CD4-positive, alpha-beta T cell treated with Interleukin-21 for 1 hour (primary cell): ENCODE results near the gene ELOVL5.
"Not testable (repeated sequence)": the region's sequence is repeated elsewhere in the genome, so short reads cannot be mapped to it uniquely, and the experiment has no call there.

Source experiments
- DNase-seq: peaks from one replicate; pipeline ENCODE4 v3.0.0-alpha.2; 2020

Gene ELOVL5

GRCh38 chr6:53327017-53327395 lies 21.7 kb downstream of the ELOVL5 start:
- no peak for DNase-seq

GRCh38 chr6:53326372-53327016 lies 22.3 kb downstream of the ELOVL5 start:
- DNase-seq: no peak

GRCh38 chr6:53325785-53326184 lies 23.0 kb downstream of the ELOVL5 start:
- DNase-seq: no peak

GRCh38 chr6:53322188-53323029 lies 26.3 kb downstream of the ELOVL5 start:
- DNase-seq: no peak

GRCh38 chr6:53321701-53322100 lies 27.0 kb downstream of the ELOVL5 start:
- no peak for DNase-seq

GRCh38 chr6:53320964-53321363 lies 27.8 kb downstream of the ELOVL5 start:
- DNase-seq: no peak

- DNase-seq: no peak
Observed at GRCh38 chr6:53318429-53318828, 30.3 kb downstream of the ELOVL5 start.

- no peak for DNase-seq
Observed at GRCh38 chr6:53317861-53318260, 30.9 kb downstream of the ELOVL5 start.

GRCh38 chr6:53317299-53317698 lies 31.5 kb downstream of the ELOVL5 start:
- DNase-seq: not testable (repeated sequence)

GRCh38 chr6:53316142-53316541 lies 32.6 kb downstream of the ELOVL5 start:
- DNase-seq: no peak

GRCh38 chr6:53315086-53315724 lies 33.5 kb downstream of the ELOVL5 start:
- no peak for DNase-seq

GRCh38 chr6:53313784-53314400 lies 34.9 kb downstream of the ELOVL5 start:
- DNase-seq: no peak

- DNase-seq: peak; percentile 49
Observed at GRCh38 chr6:53312355-53312754, 36.4 kb downstream of the ELOVL5 start.

- DNase-seq: no peak
Observed at GRCh38 chr6:53311586-53311935, 37.2 kb downstream of the ELOVL5 start.

- DNase-seq: no peak
Observed at GRCh38 chr6:53310771-53311585, 37.8 kb downstream of the ELOVL5 start.

GRCh38 chr6:53309901-53310300 lies 38.8 kb downstream of the ELOVL5 start:
- no peak for DNase-seq

GRCh38 chr6:53309059-53309900 lies 39.5 kb downstream of the ELOVL5 start:
- DNase-seq: peak; percentile 42

GRCh38 chr6:53306819-53307347 lies 41.9 kb downstream of the ELOVL5 start:
- DNase-seq: peak; percentile 39

- DNase-seq: not testable (repeated sequence)
Observed at GRCh38 chr6:53306217-53306616, 42.5 kb downstream of the ELOVL5 start.

- DNase-seq: not testable (repeated sequence)
Observed at GRCh38 chr6:53305506-53306005, 43.2 kb downstream of the ELOVL5 start.

- not testable (repeated sequence) for DNase-seq
Observed at GRCh38 chr6:53304953-53305352, 43.8 kb downstream of the ELOVL5 start.
